HepG2 (cell line): ENCODE data around the gene CNKSR3. TPM values are rescaled to one million over a fixed set of nuclear protein-coding genes. Genes with fewer than 3 reads are reported as not detected.

Experiments
- ATAC-seq: fragments of 200-7000 bp; cut with Tn5 transposase; 3 replicates; pipeline ENCODE4 v1.9.1; 2020; ENCODE audit warnings: mild to moderate bottlenecking, moderate library complexity
- BruUV-seq: library from RNA; stranded (reverse); fragments of 400-500 nt; replicated peaks from 2 replicates; lab custom pipeline; 2021; lab: Mats Ljungman, UMichigan
- CTCF ChIA-PET: fragments of 300-600 bp; formaldehyde crosslinking; extraction: SDS; loops from one replicate; lab custom pipeline; 2021; ENCODE audit warnings: low total read pairs, inconsistent platforms, low intra/inter-chr PET ratio; lab: Yijun Ruan, JAX
- POLR2A ChIA-PET: fragments of 350-600 bp; sonication (Branson Sonifier 250); formaldehyde crosslinking; loops from one replicate; lab custom pipeline; 2020; ENCODE audit warnings: antibody characterized with exemption, inconsistent platforms; lab: Yijun Ruan, JAX
- DNase-seq: peaks from one replicate; pipeline ENCODE4 v3.0.0-alpha.2; 2015; ENCODE audit warnings: low spot score
- FAIRE-seq: peaks from 3 replicates; lab custom pipeline; 2011; peaks lifted over from hg19 to GRCh38; lab: Jason Lieb, UNC
- H2AFZ ChIP-seq: one replicate; pipeline ENCODE4 v1.6.1; 2011; ENCODE audit warnings: low read length, inconsistent platforms
- H3K27ac ChIP-seq: fragments of 300-600 bp; 3 replicates; pipeline ENCODE4 v1.8.0; 2011; ENCODE audit warnings: mixed run types, mild to moderate bottlenecking, mixed read lengths, low read length, inconsistent platforms; ENCODE audit not compliant: insufficient read depth; ENCODE audit errors: extremely low read length
- H3K27me3 ChIP-seq, 2 experiments: fragments of 200-600 bp in 1 of 2; 2 replicates in 1 of 2; 3 replicates in 1 of 2; pipeline versions ENCODE4 v1.6.0 to v1.8.0; 2011; ENCODE audit warnings: low read length in 2 of 2, mild to moderate bottlenecking in 2 of 2, moderate library complexity in 2 of 2, inconsistent platforms in 1 of 2; ENCODE audit not compliant: insufficient read depth in 2 of 2, control insufficient read depth in 1 of 2
- H3K36me3 ChIP-seq, 2 experiments: fragments of 200-600 bp in 1 of 2; replicated peaks in 1 of 2; 2 replicates in 1 of 2; 3 replicates in 1 of 2; pipeline versions ENCODE4 v1.5.1 to v1.8.0; 2011; ENCODE audit warnings: low read length in 2 of 2, inconsistent platforms in 1 of 2; ENCODE audit not compliant: insufficient read depth in 2 of 2, control insufficient read depth in 1 of 2
- H3K4me1 ChIP-seq: 2 replicates; pipeline ENCODE4 v1.5.1; 2012; ENCODE audit warnings: low read length, inconsistent platforms; ENCODE audit not compliant: insufficient read depth
- H3K4me2 ChIP-seq: 2 replicates; pipeline ENCODE4 v1.6.0; 2011; ENCODE audit warnings: low read depth, low read length, inconsistent platforms
- H3K4me3 ChIP-seq, 3 experiments: fragments of 200-600 bp in 1 of 3; sonication (generic), shearing (Covaris generic) in 1 of 3; replicated peaks in 1 of 3; 2 replicates each; pipeline ENCODE4 v1.5.1; 2011 to 2016; ENCODE audit warnings: low read length in 3 of 3, inconsistent platforms in 2 of 3, low read depth in 2 of 3, mild to moderate bottlenecking in 2 of 3, control low read depth in 1 of 3, mixed read lengths in 1 of 3; ENCODE audit not compliant: insufficient read depth in 1 of 3
- H3K79me2 ChIP-seq: one replicate; pipeline ENCODE4 v1.6.1; 2011; ENCODE audit warnings: low read length, inconsistent platforms; ENCODE audit not compliant: insufficient read depth
- H3K9ac ChIP-seq: 2 replicates; pipeline ENCODE4 v1.6.0; 2011; ENCODE audit warnings: mild to moderate bottlenecking, low read depth, low read length, inconsistent platforms; ENCODE audit not compliant: insufficient read depth
- H3K9me3 ChIP-seq: 2 replicates; pipeline ENCODE4 v1.5.1; 2012; ENCODE audit warnings: mild to moderate bottlenecking, low read length
- H4K20me1 ChIP-seq: 2 replicates; pipeline ENCODE4 v1.6.0; 2011; ENCODE audit warnings: inconsistent platforms, mild to moderate bottlenecking, low read length, moderate library complexity; ENCODE audit not compliant: insufficient read depth
- HIVEP1 ChIP-seq: sonication (generic); formaldehyde crosslinking; IDR thresholded peaks from 2 replicates; pipeline ENCODE4 v1.4.0; 2020; ENCODE audit warnings: mild to moderate bottlenecking, missing genetic modification reagents
- PITX1 ChIP-seq: sonication (generic); formaldehyde crosslinking; IDR thresholded peaks from 2 replicates; pipeline ENCODE4 v1.5.1; 2020; ENCODE audit warnings: mild to moderate bottlenecking, missing genetic modification reagents
- ZBTB10 ChIP-seq: sonication (generic); formaldehyde crosslinking; IDR thresholded peaks from 2 replicates; pipeline ENCODE4 v1.4.0; 2020; ENCODE audit warnings: missing genetic modification reagents, borderline replicate concordance
- ZNF687 ChIP-seq: sonication (generic); formaldehyde crosslinking; IDR thresholded peaks from 2 replicates; pipeline ENCODE4 v1.5.1; 2020; ENCODE audit warnings: mild to moderate bottlenecking, missing genetic modification reagents, moderate library complexity
- WGBS: methylation state at CpG from one replicate; pipeline ENCODE4 v1.1.6; 2017; ENCODE audit warnings: low lambda C conversion rate; 5-methylcytosine and 5-hydroxymethylcytosine counted together
- in situ Hi-C: cut with HindIII; loops from 2 replicates; pipeline ENCODE4 v1.10.0; 2017; ENCODE audit warnings: low pct_unique_long_range_greater_than_20kb; ENCODE audit not compliant: extremely low pct_ligation_motif_present
- intact Hi-C: fragments of 100-400 bp; cut with micrococcal nuclease; formaldehyde crosslinking; loops from one replicate; pipeline ENCODE4 v1.10.0; 2022; ENCODE audit not compliant: unreplicated experiment
- polyA plus RNA-seq, 8 experiments: library from polyadenylated mRNA; depleted of rRNA in 3 of 8; stranded (reverse) in 7 of 8; unstranded in 1 of 8; fragments of >200 nt; fragmentation: Illumina TruSeq in 4 of 8; extraction: Trizol in 4 of 8; gene quantifications; 2 replicates each; pipeline versions ENCODE4 v1.2.1 to v1.2.3, GENCODE V29; 2011 to 2016; ENCODE audit warnings: low read depth in 4 of 8, missing spikeins in 1 of 8, mixed read lengths in 1 of 8; ENCODE audit not compliant: insufficient read depth in 1 of 8
- total RNA-seq, 5 experiments: library from RNA; depleted of rRNA; stranded (reverse); fragments of >200 nt; fragmentation: Illumina TruSeq; extraction: Trizol; gene quantifications; 2 replicates each; pipeline ENCODE4 v1.2.3, GENCODE V29; 2016; ENCODE audit warnings: low read depth in 1 of 5

CNKSR3 gene
- total and polyA plus RNA-seq, 2 of the 13 experiments (the other 11 are each of a cell fraction or from before 2014, with no cell fraction given) = 9.2 to 38.6 TPM

GRCh38 chr6:154478021-154478700 is 32.3 kb downstream of the CNKSR3 start:
- DNase-seq = no peak
- peaks cover 0 to 7% of the 10 kb centered on the region in 2 experiments; a peak in 2 of 5 replicates for H3K36me3 ChIP-seq
- no peaks in the 10 kb centered on the region for H3K9me3 ChIP-seq
- no peak overlapping the region for H3K4me3 ChIP-seq
- H3K9ac ChIP-seq = no peak overlapping the region
- no peaks in the 10 kb centered on the region; the same call in 1 of the 2 replicates for H3K4me1 ChIP-seq
- H3K79me2 ChIP-seq = peaks cover 77% of the 10 kb centered on the region
- CTCF ChIA-PET = no interaction called here
- POLR2A ChIA-PET = no interaction called here
- no peak for TF ChIP-seq ZBTB10 (CRISPR knock-in tag)
- TF ChIP-seq ZNF687 (CRISPR knock-in tag) = peak; percentile 14; the same call in 1 of the 2 replicates
- 0 out of 2 replicates have a peak, but pooled peaks have one; percentile 51 for TF ChIP-seq HIVEP1
- TF ChIP-seq PITX1 (CRISPR knock-in tag) = no peak
- H3K4me2 ChIP-seq = no peak overlapping the region
- 93% methylated on average over 12 of the region's 12 CpGs for WGBS
- in situ Hi-C loops = no loop called here
- intact Hi-C loops = no loop called here
- no peak overlapping the region for H3K27ac ChIP-seq
- H3K27me3 ChIP-seq = no peaks in the 10 kb centered on the region
- H2AFZ ChIP-seq = no peak overlapping the region
- ATAC-seq = peak; percentile 12; the same call in 1 of the 3 replicates
- no TSS peak for BruUV-seq
- FAIRE-seq = no peak
- peaks cover 14% of the 10 kb centered on the region; the same call in 1 of the 2 replicates for H4K20me1 ChIP-seq
